Measurements from ENCODE around the gene MEI1. TPM values are rescaled to one million over a fixed set of nuclear protein-coding genes. Genes with fewer than 3 reads are reported as not detected.
"Not testable (repeated sequence)": the region's sequence is repeated elsewhere in the genome, so short reads cannot be mapped to it uniquely, and the experiment has no call there.

Gene MEI1
- total RNA-seq, 1 experiment from 2014 or later, result not detected

DNA sequence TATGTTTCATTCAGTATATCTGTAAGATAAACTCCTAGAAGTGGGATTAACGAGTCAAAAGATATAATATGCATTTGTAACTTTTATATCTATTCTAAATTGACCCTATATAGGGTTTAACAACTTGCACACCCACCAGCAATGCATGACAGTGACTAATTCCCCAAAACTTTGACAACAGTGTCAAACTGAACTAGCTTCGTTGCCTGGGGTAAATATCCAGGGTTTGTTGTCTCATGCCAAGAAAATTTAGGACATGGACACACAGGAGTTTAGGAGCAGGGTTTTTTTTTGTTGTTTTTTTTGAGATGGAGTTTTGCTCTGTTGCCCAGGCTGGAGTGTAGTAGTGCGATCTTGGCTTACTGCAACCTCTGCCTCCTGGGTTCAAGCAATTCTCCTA, 15.7 kb upstream of the MEI1 start:
- TF ChIP-seq, protein P1, sequence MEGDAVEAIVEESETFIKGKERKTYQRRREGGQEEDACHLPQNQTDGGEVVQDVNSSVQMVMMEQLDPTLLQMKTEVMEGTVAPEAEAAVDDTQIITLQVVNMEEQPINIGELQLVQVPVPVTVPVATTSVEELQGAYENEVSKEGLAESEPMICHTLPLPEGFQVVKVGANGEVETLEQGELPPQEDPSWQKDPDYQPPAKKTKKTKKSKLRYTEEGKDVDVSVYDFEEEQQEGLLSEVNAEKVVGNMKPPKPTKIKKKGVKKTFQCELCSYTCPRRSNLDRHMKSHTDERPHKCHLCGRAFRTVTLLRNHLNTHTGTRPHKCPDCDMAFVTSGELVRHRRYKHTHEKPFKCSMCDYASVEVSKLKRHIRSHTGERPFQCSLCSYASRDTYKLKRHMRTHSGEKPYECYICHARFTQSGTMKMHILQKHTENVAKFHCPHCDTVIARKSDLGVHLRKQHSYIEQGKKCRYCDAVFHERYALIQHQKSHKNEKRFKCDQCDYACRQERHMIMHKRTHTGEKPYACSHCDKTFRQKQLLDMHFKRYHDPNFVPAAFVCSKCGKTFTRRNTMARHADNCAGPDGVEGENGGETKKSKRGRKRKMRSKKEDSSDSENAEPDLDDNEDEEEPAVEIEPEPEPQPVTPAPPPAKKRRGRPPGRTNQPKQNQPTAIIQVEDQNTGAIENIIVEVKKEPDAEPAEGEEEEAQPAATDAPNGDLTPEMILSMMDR (IDR thresholded peaks at IDR 0.05; ENCODE audit: insufficient read depth in 1 of 2, low read depth in 1 of 2, low read length in 1 of 2, severe bottlenecking in 1 of 2, unreplicated experiment in 1 of 2), result no peak
- DNase-seq, result no peak
- no TSS peak for BruUV-seq (replicated peaks)
- no peaks in the 10 kb centered on the region for H3K9me3 Mint-ChIP-seq (ENCODE audit: unreplicated experiment)
- H3K27ac Mint-ChIP-seq (ENCODE audit: unreplicated experiment), result no peak overlapping the region
- no peaks in the 10 kb centered on the region for H3K27me3 Mint-ChIP-seq (ENCODE audit: insufficient read depth, unreplicated experiment)
- H3K4me3 Mint-ChIP-seq (ENCODE audit: unreplicated experiment), result no peak overlapping the region
- POLR2A ChIA-PET, result no interaction called here
- no peaks in the 10 kb centered on the region for H3K4me1 Mint-ChIP-seq (ENCODE audit: low read depth, unreplicated experiment)
- CTCF ChIA-PET, result interaction anchor here (0.5 kb wide), 1 partner anchor 13 kb away, joined by 4 read pairs; no protein-coding TSS in a partner anchor
- Histone ChIP-seq H3K4me1 (peaks cover 6% of the 10 kb centered on the region; the same call in 1 of the 2 replicates), H3K36me3 (ENCODE audit: control insufficient read depth, insufficient read depth, low read length) (no peaks in the 10 kb centered on the region; the same call in 1 of the 2 replicates), H3K4me3 (ENCODE audit: low read depth, low read length) (no peak overlapping the region), H3K27me3 (replicated peaks; ENCODE audit: control insufficient read depth, insufficient read depth, low read length) (no peaks in the 10 kb centered on the region), H3K9me3 (no peaks in the 10 kb centered on the region)
- intact Hi-C loops (cut with micrococcal nuclease; ENCODE audit: unreplicated experiment), result no loop called here
- peaks cover 32% of the 10 kb centered on the region for H3K36me3 Mint-ChIP-seq (ENCODE audit: insufficient read depth, unreplicated experiment)

DNA sequence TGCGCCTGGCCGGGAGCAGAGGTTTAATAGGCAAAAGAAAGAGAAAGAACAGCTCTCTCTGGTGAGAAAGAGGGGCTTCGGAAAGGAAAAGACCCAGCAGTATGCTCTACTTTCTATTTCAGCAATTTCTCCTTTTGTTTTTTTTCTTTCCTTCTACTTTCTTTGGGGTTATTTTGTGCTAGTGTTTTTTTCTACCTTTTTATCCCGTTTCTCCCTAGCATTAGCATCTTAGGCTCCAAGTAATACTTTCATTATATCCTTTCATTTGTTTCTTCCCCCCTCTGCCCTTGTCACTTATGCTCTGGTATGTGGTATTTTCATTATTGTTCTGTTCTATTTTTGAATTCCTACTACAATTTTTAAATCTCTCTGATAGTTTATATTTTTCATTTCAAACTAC, 15.1 kb upstream of the MEI1 start:
- peaks cover 32% of the 10 kb centered on the region for H3K36me3 Mint-ChIP-seq (ENCODE audit: insufficient read depth, unreplicated experiment)
- no peaks in the 10 kb centered on the region; the same call in 1 of the 2 replicates for H3K36me3 ChIP-seq (ENCODE audit: control insufficient read depth, insufficient read depth, low read length)
- POLR2A ChIA-PET, result no interaction called here
- CTCF ChIA-PET, result interaction anchor here (0.5 kb wide), 1 partner anchor 14 kb away, joined by 4 read pairs; no protein-coding TSS in a partner anchor
- H3K27me3 Mint-ChIP-seq (ENCODE audit: insufficient read depth, unreplicated experiment), result no peaks in the 10 kb centered on the region
- H3K4me3 ChIP-seq (ENCODE audit: low read depth, low read length), result no peak overlapping the region
- H3K9me3 Mint-ChIP-seq (ENCODE audit: unreplicated experiment), result no peaks in the 10 kb centered on the region
- H3K4me1 Mint-ChIP-seq (ENCODE audit: low read depth, unreplicated experiment), result no peaks in the 10 kb centered on the region
- H3K27ac Mint-ChIP-seq (ENCODE audit: unreplicated experiment), result no peak overlapping the region
- no peaks in the 10 kb centered on the region for H3K9me3 ChIP-seq
- peaks cover 6% of the 10 kb centered on the region; the same call in 1 of the 2 replicates for H3K4me1 ChIP-seq
- no peak overlapping the region for H3K4me3 Mint-ChIP-seq (ENCODE audit: unreplicated experiment)
- intact Hi-C loops (cut with micrococcal nuclease; ENCODE audit: unreplicated experiment), result no loop called here
- no peak for DNase-seq
- TF ChIP-seq, protein P1 (IDR thresholded peaks at IDR 0.05; ENCODE audit: insufficient read depth in 1 of 2, low read depth in 1 of 2, low read length in 1 of 2, severe bottlenecking in 1 of 2, unreplicated experiment in 1 of 2), result no peak
- no TSS peak for BruUV-seq (replicated peaks)
- H3K27me3 ChIP-seq (replicated peaks; ENCODE audit: control insufficient read depth, insufficient read depth, low read length), result no peaks in the 10 kb centered on the region

DNA sequence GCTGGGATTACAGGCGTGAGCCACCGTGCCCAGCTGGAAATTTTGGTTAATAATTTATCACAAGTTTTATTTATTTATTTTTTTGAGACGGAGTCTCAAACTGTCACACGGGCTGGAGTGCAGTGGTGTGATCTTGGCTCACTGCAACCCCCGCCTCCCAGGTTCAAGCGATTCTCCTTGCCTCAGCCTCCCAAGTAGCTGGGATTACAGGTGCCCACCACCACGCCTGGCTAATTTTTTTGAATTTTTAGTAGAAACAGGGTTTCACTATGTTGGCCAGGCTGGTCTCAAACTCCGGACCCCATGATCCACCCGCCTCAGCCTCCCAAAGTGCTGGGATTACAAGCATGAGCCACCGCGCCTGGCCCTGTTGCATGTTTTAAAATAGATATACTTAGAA, 12.4 kb upstream of the MEI1 start:
- H3K27me3 ChIP-seq (replicated peaks; ENCODE audit: control insufficient read depth, insufficient read depth, low read length); H3K27ac Mint-ChIP-seq (ENCODE audit: unreplicated experiment); DNase-seq; H3K9me3 ChIP-seq; H3K4me1 Mint-ChIP-seq (ENCODE audit: low read depth, unreplicated experiment); H3K9me3 Mint-ChIP-seq (ENCODE audit: unreplicated experiment); H3K27me3 Mint-ChIP-seq (ENCODE audit: insufficient read depth, unreplicated experiment); BruUV-seq (replicated peaks); H3K4me1 ChIP-seq; CTCF ChIA-PET; H3K36me3 ChIP-seq (ENCODE audit: control insufficient read depth, insufficient read depth, low read length); intact Hi-C loops (cut with micrococcal nuclease; ENCODE audit: unreplicated experiment): not testable (repeated sequence)
- H3K4me3 ChIP-seq (ENCODE audit: low read depth, low read length), result peak overlapping the region; percentile 67
- POLR2A ChIA-PET, result interaction anchor here (1.3 kb wide), 1 partner anchor 66 kb away, joined by 4 read pairs; the partner anchor contains the start of genes DESI1 and XRCC6
- Mint-ChIP-seq H3K36me3 (ENCODE audit: insufficient read depth, unreplicated experiment) (peaks cover 24% of the 10 kb centered on the region), H3K4me3 (ENCODE audit: unreplicated experiment) (peak overlapping the region; percentile 97)
